CD14-positive monocyte (primary cell): ENCODE results near the gene DNM2. TPM values are rescaled to one million over a fixed set of nuclear protein-coding genes. Genes with fewer than 3 reads are reported as not detected.
A peak's percentile ranks its signal among the peaks of the same experiment; 100 is the strongest.

Source experiments
- DNase-seq, 3 donors: peaks; one replicate each; pipeline ENCODE4 v3.0.0-alpha.2; 2011 to 2022
- H2AFZ ChIP-seq: 2 replicates; pipeline ENCODE4 v1.6.0; 2012; ENCODE audit warnings: mild to moderate bottlenecking, low read depth, low read length, inconsistent platforms; ENCODE audit not compliant: insufficient read depth, poor library complexity, severe bottlenecking
- H3K27ac ChIP-seq, 2 donors: 1 replicate in 1 of 2; 2 replicates in 1 of 2; pipeline ENCODE4 v1.5.1; 2012 to 2013; ENCODE audit warnings: low read length in 2 of 2, control low read depth in 1 of 2, inconsistent platforms in 1 of 2, low read depth in 1 of 2, mild to moderate bottlenecking in 1 of 2
- H3K27me3 ChIP-seq, 2 donors: one replicate each; pipeline versions ENCODE4 v1.6.0 to v1.6.1; 2011 to 2013; ENCODE audit warnings: low read length in 2 of 2; ENCODE audit not compliant: control insufficient read depth in 2 of 2, insufficient read depth in 2 of 2
- H3K36me3 ChIP-seq, 2 donors: replicated peaks in 1 of 2; 1 replicate in 1 of 2; 2 replicates in 1 of 2; pipeline versions ENCODE4 v1.5.1 to v1.6.1; 2012 to 2013; ENCODE audit warnings: low read length in 2 of 2, control low read depth in 1 of 2, inconsistent platforms in 1 of 2, mild to moderate bottlenecking in 1 of 2; ENCODE audit not compliant: insufficient read depth in 2 of 2, control insufficient read depth in 1 of 2
- H3K4me1 ChIP-seq, 2 donors: 1 replicate in 1 of 2; 2 replicates in 1 of 2; pipeline versions ENCODE4 v1.5.1 to v1.6.1; 2012 to 2013; ENCODE audit warnings: low read length in 2 of 2, control low read depth in 1 of 2, inconsistent platforms in 1 of 2, mild to moderate bottlenecking in 1 of 2, moderate library complexity in 1 of 2; ENCODE audit not compliant: insufficient read depth in 2 of 2, control insufficient read depth in 1 of 2
- H3K4me2 ChIP-seq: replicated peaks from 2 replicates; pipeline ENCODE3; 2012; ENCODE audit warnings: low read length, moderate library complexity, mild to moderate bottlenecking; ENCODE audit not compliant: poor library complexity, severe bottlenecking; ENCODE audit errors: extremely low read depth
- H3K4me3 ChIP-seq, 3 experiments: fragments of 200-600 bp in 1 of 3; sonication (generic) in 1 of 3; replicated peaks in 1 of 3; 1 replicate in 2 of 3; 2 replicates in 1 of 3; pipeline ENCODE4 v1.5.1; 2011 to 2013; ENCODE audit warnings: low read length in 3 of 3, mild to moderate bottlenecking in 3 of 3, control low read depth in 2 of 3, low read depth in 2 of 3, inconsistent platforms in 1 of 3, moderate library complexity in 1 of 3
- H3K79me2 ChIP-seq: 2 replicates; pipeline ENCODE4 v1.6.0; 2012; ENCODE audit warnings: mild to moderate bottlenecking, control low read depth, inconsistent platforms, low read length, moderate library complexity; ENCODE audit not compliant: insufficient read depth
- H3K9ac ChIP-seq: 2 replicates; pipeline ENCODE4 v1.6.0; 2017; ENCODE audit warnings: low read length, mild to moderate bottlenecking; ENCODE audit not compliant: insufficient read depth, poor library complexity, severe bottlenecking
- H3K9me3 ChIP-seq, 2 donors: replicated peaks in 1 of 2; 1 replicate in 1 of 2; 2 replicates in 1 of 2; pipeline versions ENCODE4 v1.5.1 to v1.6.1; 2012 to 2013; ENCODE audit warnings: low read length in 2 of 2, control low read depth in 1 of 2; ENCODE audit not compliant: control insufficient read depth in 1 of 2, insufficient read depth in 1 of 2
- H4K20me1 ChIP-seq: 2 replicates; pipeline ENCODE4 v1.6.0; 2012; ENCODE audit warnings: mild to moderate bottlenecking, low read length, control low read depth, moderate library complexity; ENCODE audit not compliant: insufficient read depth
- H3K27ac Mint-ChIP-seq, 7 donors: one replicate each; pipeline ENCODE4 v1.8.0; 2020; ENCODE audit warnings: mild to moderate bottlenecking in 7 of 7, mixed read lengths in 7 of 7, moderate library complexity in 6 of 7, inconsistent platforms in 2 of 7
- H3K27me3 Mint-ChIP-seq, 3 donors: one replicate each; pipeline ENCODE4 v1.8.0; 2021 to 2022; ENCODE audit warnings: low read depth in 3 of 3, mild to moderate bottlenecking in 3 of 3, mixed read lengths in 3 of 3, moderate library complexity in 3 of 3, inconsistent platforms in 1 of 3
- H3K36me3 Mint-ChIP-seq, 2 donors: one replicate each; pipeline ENCODE4 v1.8.0; 2020; ENCODE audit warnings: mixed read lengths in 2 of 2, inconsistent platforms in 1 of 2, mild to moderate bottlenecking in 1 of 2
- H3K4me1 Mint-ChIP-seq: one replicate; pipeline ENCODE4 v1.8.0; 2020; ENCODE audit warnings: mild to moderate bottlenecking, mixed read lengths
- H3K4me3 Mint-ChIP-seq, 2 donors: one replicate each; pipeline ENCODE4 v1.8.0; 2020; ENCODE audit warnings: mild to moderate bottlenecking in 2 of 2, mixed read lengths in 2 of 2, moderate library complexity in 1 of 2
- H3K9me3 Mint-ChIP-seq, 7 donors: one replicate each; pipeline ENCODE4 v1.8.0; 2020 to 2022; ENCODE audit warnings: mixed read lengths in 7 of 7, mild to moderate bottlenecking in 6 of 7, moderate library complexity in 6 of 7, inconsistent platforms in 2 of 7
- CTCF ChIP-seq: fragments of 200-600 bp; IDR thresholded peaks from one replicate; pipeline ENCODE4 v1.8.0; 2022; ENCODE audit warnings: antibody characterized with exemption, mild to moderate bottlenecking
- WGBS: methylation state at CpG from one replicate; pipeline ENCODE4 v1.1.5; 2013; ENCODE audit warnings: missing lambda C conversion rate; ENCODE audit not compliant: insufficient coverage; 5-methylcytosine and 5-hydroxymethylcytosine counted together
- intact Hi-C, 2 donors: fragments of 100-400 bp; cut with micrococcal nuclease; formaldehyde crosslinking; loops; one replicate each; pipeline versions ENCODE4 v1.15.0 to v1.15.1; 2023
- polyA plus RNA-seq, 3 donors: library from polyadenylated mRNA; depleted of rRNA in 1 of 3; unstranded in 2 of 3; stranded (reverse) in 1 of 3; fragments of 300-500 nt in 2 of 3; fragments of >200 nt in 1 of 3; fragmentation: Illumina TruSeq in 2 of 3; gene quantifications; 1 replicate in 2 of 3; 2 replicates in 1 of 3; pipeline ENCODE4 v1.2.3, GENCODE V29; 2012 to 2021

The DNM2 gene
- polyA plus RNA-seq, 3 donors, result 53.0 to 186 (median 69.5) TPM

- Histone ChIP-seq H3K36me3 (peaks cover 14 to 16% of the 10 kb centered on the region in 2 donors), H3K4me2 (peak overlapping the region; percentile 82), H3K27ac (peak overlapping the region; percentile 43 to 50), H3K9ac (no peak overlapping the region), H3K4me3 (peak overlapping the region; percentile 12 to 68 (median 14)), H3K9me3 (no peaks in the 10 kb centered on the region), H3K4me1 (peaks cover 38 to 56% of the 10 kb centered on the region in 2 donors), H3K79me2 (peaks cover 28% of the 10 kb centered on the region), H4K20me1 (peaks cover 16% of the 10 kb centered on the region), H2AFZ (peak overlapping the region; percentile 22), H3K27me3 (peaks cover 0 to 8% of the 10 kb centered on the region in 2 donors)
- Mint-ChIP-seq H3K4me3 (peak overlapping the region; percentile 55 to 82), H3K36me3 (peaks cover 24 to 36% of the 10 kb centered on the region in 2 donors), H3K27ac (peak overlapping the region; percentile 79 to 95 (median 91)), H3K4me1 (peaks cover 40% of the 10 kb centered on the region), H3K9me3 (peaks cover 0 to 2% (median 0%) of the 10 kb centered on the region in 7 donors), H3K27me3 (peaks cover 7 to 8% (median 7%) of the 10 kb centered on the region in 3 donors)
- WGBS, result 18% methylated on average over 10 of the region's 22 CpGs
- intact Hi-C loops, result loop anchor here (5.0 to 10.0 kb wide), 2 partner anchors 33 to 54 kb away; partner anchors contain the start of genes TIMM29 (in 1 of the 2), TMED1 (in 1 of the 2) and YIPF2 (in 1 of the 2)
- no peak for TF ChIP-seq CTCF
- no peak for DNase-seq
These were observed 152.6 kb downstream of the DNM2 start for GRCh38 chr19:10870501-10870954.

DNA sequence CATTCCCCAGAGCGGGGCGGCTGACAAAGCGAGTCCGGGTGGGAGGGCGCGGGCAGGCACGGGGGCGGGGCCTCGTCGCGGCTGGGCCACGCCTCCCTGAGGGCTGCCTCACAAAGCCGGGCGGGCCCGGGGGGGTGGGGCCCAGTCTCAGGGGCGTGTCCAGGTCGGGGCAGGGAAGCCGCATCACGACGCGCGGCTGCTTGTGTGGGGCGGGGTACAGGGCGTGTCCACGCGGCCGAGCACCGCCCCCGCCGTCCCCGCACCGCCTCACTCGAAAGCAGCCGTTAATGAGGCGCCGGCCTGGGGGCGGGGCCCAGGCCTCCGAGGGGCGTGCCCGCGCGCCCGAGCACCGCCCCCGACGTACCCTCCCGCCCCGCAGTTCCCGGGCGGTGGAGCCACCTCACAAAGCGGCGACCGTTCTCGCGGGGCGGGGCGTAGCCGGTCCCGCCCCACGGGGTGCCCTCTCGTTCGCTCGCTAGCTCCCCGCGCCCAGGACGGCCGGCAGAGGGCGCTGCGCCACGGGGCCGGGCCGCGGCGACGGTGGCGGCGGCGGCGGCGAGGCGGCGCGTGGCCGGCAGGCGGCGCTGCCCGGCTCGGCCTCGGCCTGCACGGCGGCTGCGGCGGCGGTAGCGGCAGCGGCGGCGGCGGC is 153.2 kb downstream of the DNM2 start, which contains the start of gene CARM1:
Gene CARM1 (plus strand): TSS at position 599 of the 649 bp plus-strand sequence. CDS start 150 bp downstream, outside the sequence.
- Histone ChIP-seq H3K27ac (peak within 1 kb of the TSS; percentile 50 to 51), H3K4me3 (peak within 1 kb of the TSS; percentile 60 to 79 (median 60)), H3K4me2 (peak within 1 kb of the TSS; percentile 94), H3K9me3 (no peaks in the 10 kb centered on the region), H4K20me1 (peaks cover 18% of the 10 kb centered on the region), H2AFZ (peak within 1 kb of the TSS; percentile 78), H3K27me3 (peaks cover 0 to 8% of the 10 kb centered on the region in 2 donors), H3K79me2 (peaks cover 31% of the 10 kb centered on the region), H3K36me3 (peaks cover 14 to 15% of the 10 kb centered on the region in 2 donors), H3K4me1 (peaks cover 39 to 57% of the 10 kb centered on the region in 2 donors), H3K9ac (peak within 1 kb of the TSS; percentile 73)
- TF ChIP-seq CTCF, result peak; percentile 56
- Mint-ChIP-seq H3K9me3 (peaks cover 0 to 2% (median 0%) of the 10 kb centered on the region in 7 donors), H3K27me3 (peaks cover 7 to 8% (median 7%) of the 10 kb centered on the region in 3 donors), H3K27ac (peak within 1 kb of the TSS; percentile 79 to 95 (median 91)), H3K36me3 (peaks cover 24 to 34% of the 10 kb centered on the region in 2 donors), H3K4me3 (peak within 1 kb of the TSS; percentile 83 to 84), H3K4me1 (peaks cover 41% of the 10 kb centered on the region)
- intact Hi-C loops, result loop anchor here (5.0 to 10.0 kb wide), 2 partner anchors 34 to 54 kb away; partner anchors contain the start of genes TIMM29 (in 1 of the 2), TMED1 (in 1 of the 2) and YIPF2 (in 1 of the 2)
- WGBS, result under 1% methylated on average over 96 of the region's 99 CpGs
- DNase-seq, result peak; percentile 95 to 99 (median 98)
